Effector memory CD4-positive, alpha-beta T cell (primary cell): Measurements from ENCODE around the gene TRIM17.
A peak's percentile ranks its signal among the peaks of the same experiment; 100 is the strongest.

Experiments
- DNase-seq, 3 donors: peaks; one replicate each; pipeline ENCODE4 v3.0.0-alpha.2; 2020
- H3K27ac ChIP-seq: 2 replicates; pipeline ENCODE4 v1.7.0; 2013; ENCODE audit warnings: mild to moderate bottlenecking, low read length, moderate library complexity; ENCODE audit not compliant: insufficient read depth, poor library complexity, severe bottlenecking
- H3K27me3 ChIP-seq: replicated peaks from 2 replicates; pipeline ENCODE4 v1.7.0; 2013; ENCODE audit warnings: mild to moderate bottlenecking, low read length; ENCODE audit not compliant: insufficient read depth, control insufficient read depth, poor library complexity, severe bottlenecking
- H3K36me3 ChIP-seq: 2 replicates; pipeline ENCODE4 v1.7.0; 2013; ENCODE audit warnings: mild to moderate bottlenecking, low read length, moderate library complexity; ENCODE audit not compliant: control insufficient read depth, insufficient read depth
- H3K4me1 ChIP-seq: 2 replicates; pipeline ENCODE4 v1.7.0; 2013; ENCODE audit warnings: low read length, mild to moderate bottlenecking; ENCODE audit not compliant: control insufficient read depth, insufficient read depth, poor library complexity, severe bottlenecking
- H3K4me3 ChIP-seq: 2 replicates; pipeline ENCODE4 v1.7.0; 2013; ENCODE audit warnings: low read length, low read depth, mild to moderate bottlenecking; ENCODE audit not compliant: insufficient read depth, poor library complexity, severe bottlenecking
- H3K9me3 ChIP-seq: 2 replicates; pipeline ENCODE4 v1.7.0; 2013; ENCODE audit warnings: mild to moderate bottlenecking, low read length, moderate library complexity; ENCODE audit not compliant: control insufficient read depth

TRIM17 gene

GRCh38 chr1:228379666-228380065 is 37.0 kb downstream of the TRIM17 start:
- Histone ChIP-seq H3K9me3 (no peaks in the 10 kb centered on the region), H3K4me1 (peaks cover 12% of the 10 kb centered on the region), H3K36me3 (no peaks in the 10 kb centered on the region), H3K27ac (no peak overlapping the region), H3K27me3 (no peaks in the 10 kb centered on the region), H3K4me3 (no peak overlapping the region)
- no peak for DNase-seq

GRCh38 chr1:228378873-228379460 is 37.7 kb downstream of the TRIM17 start:
- Histone ChIP-seq H3K36me3 (no peaks in the 10 kb centered on the region), H3K27ac (no peak overlapping the region), H3K27me3 (no peaks in the 10 kb centered on the region), H3K9me3 (no peaks in the 10 kb centered on the region), H3K4me3 (peak overlapping the region; percentile 61), H3K4me1 (peaks cover 12% of the 10 kb centered on the region)
- no peak for DNase-seq

GRCh38 chr1:228378090-228378872 is 38.4 kb downstream of the TRIM17 start:
- Histone ChIP-seq H3K36me3 (no peaks in the 10 kb centered on the region), H3K27ac (no peak overlapping the region), H3K4me3 (peak overlapping the region; percentile 61), H3K9me3 (no peaks in the 10 kb centered on the region), H3K4me1 (peaks cover 12% of the 10 kb centered on the region), H3K27me3 (no peaks in the 10 kb centered on the region)
- peak in 2 of 3 donors; percentile 10 to 27 for DNase-seq

GRCh38 chr1:228377664-228378089 is 39.0 kb downstream of the TRIM17 start:
- H3K27ac ChIP-seq = no peak overlapping the region
- no peaks in the 10 kb centered on the region for H3K36me3 ChIP-seq
- peak overlapping the region; percentile 37 for H3K4me3 ChIP-seq
- no peak for DNase-seq
- H3K27me3 ChIP-seq = no peaks in the 10 kb centered on the region
- peaks cover 12% of the 10 kb centered on the region for H3K4me1 ChIP-seq
- no peaks in the 10 kb centered on the region for H3K9me3 ChIP-seq

GRCh38 chr1:228376651-228377631 is 39.7 kb downstream of the TRIM17 start:
- Histone ChIP-seq H3K9me3 (no peaks in the 10 kb centered on the region), H3K4me3 (no peak overlapping the region), H3K36me3 (no peaks in the 10 kb centered on the region), H3K4me1 (peaks cover 12% of the 10 kb centered on the region), H3K27ac (no peak overlapping the region), H3K27me3 (no peaks in the 10 kb centered on the region)
- no peak for DNase-seq

- Histone ChIP-seq H3K27me3 (no peaks in the 10 kb centered on the region), H3K36me3 (no peaks in the 10 kb centered on the region), H3K4me3 (no peak overlapping the region), H3K9me3 (no peaks in the 10 kb centered on the region), H3K27ac (no peak overlapping the region), H3K4me1 (peaks cover 12% of the 10 kb centered on the region)
- no peak for DNase-seq
These were observed 40.4 kb downstream of the TRIM17 start for GRCh38 chr1:228376262-228376628.

- no peak for DNase-seq
- peaks cover 12% of the 10 kb centered on the region for H3K4me1 ChIP-seq
- H3K4me3 ChIP-seq = no peak overlapping the region
- no peaks in the 10 kb centered on the region for H3K9me3 ChIP-seq
- H3K36me3 ChIP-seq = no peaks in the 10 kb centered on the region
- no peaks in the 10 kb centered on the region for H3K27me3 ChIP-seq
- H3K27ac ChIP-seq = no peak overlapping the region
These were observed 40.9 kb downstream of the TRIM17 start for GRCh38 chr1:228375578-228376261.

GRCh38 chr1:228374711-228375577 is 41.7 kb downstream of the TRIM17 start:
- Histone ChIP-seq H3K36me3 (no peaks in the 10 kb centered on the region), H3K27me3 (no peaks in the 10 kb centered on the region), H3K9me3 (no peaks in the 10 kb centered on the region), H3K4me1 (peaks cover 12% of the 10 kb centered on the region), H3K4me3 (no peak overlapping the region), H3K27ac (no peak overlapping the region)
- DNase-seq = no peak
